Stimulated activated CD8-positive, alpha-beta memory T cell treated with anti-CD3 and anti-CD28 coated beads, Interleukin-7, amount 100 ng/mL, for 48 hours (primary cell): ENCODE results near the gene AHDC1.
"Not testable (repeated sequence)": the region's sequence is repeated elsewhere in the genome, so short reads cannot be mapped to it uniquely, and the experiment has no call there.

Experiments used
- DNase-seq, 2 donors: peaks; one replicate each; pipeline ENCODE4 v3.0.0-alpha.2; 2020; ENCODE audit warnings: low read depth in 1 of 2; ENCODE audit errors: extremely low read depth in 1 of 2

Gene AHDC1

DNA sequence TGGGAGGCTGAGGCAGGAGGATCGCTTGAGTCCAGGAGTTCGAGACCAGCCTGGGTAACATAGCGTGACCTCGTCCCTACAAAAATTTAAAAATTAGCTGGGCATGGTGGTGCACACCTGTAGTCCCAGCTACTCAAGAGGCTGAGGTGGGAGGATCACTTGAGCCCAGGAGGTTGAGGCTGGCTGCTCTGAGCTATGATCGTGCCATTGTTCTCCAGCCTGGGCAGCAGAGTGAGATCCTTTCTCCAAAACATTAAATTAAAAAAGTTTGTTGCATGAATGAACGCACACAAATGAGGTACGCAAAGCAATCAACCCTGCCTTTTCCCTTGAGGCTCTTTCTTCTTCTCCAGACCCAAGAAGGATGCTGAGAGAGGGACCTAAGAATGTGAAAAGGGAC, 50.1 kb downstream of the AHDC1 start:
- DNase-seq = not testable (repeated sequence)

- DNase-seq = no peak
Observed at GRCh38 chr1:27552911-27553420, 51.0 kb downstream of the AHDC1 start.

GRCh38 chr1:27551953-27552312, 52.0 kb downstream of the AHDC1 start:
- DNase-seq = no peak

GRCh38 chr1:27551170-27551952, 52.6 kb downstream of the AHDC1 start:
- DNase-seq = no peak

DNA sequence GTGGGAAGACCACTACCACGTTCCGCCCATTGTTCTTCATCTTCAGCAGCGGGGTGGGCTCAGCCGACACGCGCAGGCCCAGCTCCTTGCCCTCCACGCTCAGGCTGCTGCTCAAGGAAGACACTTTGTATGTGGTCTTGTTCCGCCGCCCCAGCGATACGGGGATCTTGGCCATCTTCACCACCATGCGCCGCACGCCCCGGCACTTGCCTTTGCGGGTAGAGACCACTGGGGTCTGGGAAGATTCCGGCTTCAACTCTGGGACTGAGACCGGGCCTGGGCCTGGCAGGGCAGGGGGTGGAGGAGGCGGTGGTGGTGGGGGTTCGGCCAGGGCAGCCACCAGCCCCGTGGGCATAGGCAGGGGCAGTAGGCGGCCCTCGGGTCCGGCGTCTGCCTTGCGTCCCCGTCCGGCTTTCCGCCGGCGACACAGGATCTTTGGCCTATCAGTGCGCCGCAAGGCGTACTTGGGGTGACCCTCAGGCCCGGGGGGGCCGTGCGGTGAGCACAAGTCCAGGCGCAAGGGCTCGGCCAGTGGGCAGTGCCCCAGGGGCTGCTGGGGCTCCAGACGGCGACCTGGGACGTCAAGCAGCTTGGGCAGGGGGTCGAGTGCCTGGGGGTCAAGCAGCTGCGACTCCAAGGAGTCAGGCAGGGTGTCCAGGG, 53.3 kb downstream of the AHDC1 start:
- no peak for DNase-seq

- no peak for DNase-seq
Observed at GRCh38 chr1:27549807-27550408, 54.0 kb downstream of the AHDC1 start.

- no peak for DNase-seq
Observed at GRCh38 chr1:27548858-27549719, 54.9 kb downstream of the AHDC1 start.

- DNase-seq = no peak
Observed at GRCh38 chr1:27548136-27548853, 55.6 kb downstream of the AHDC1 start.

DNA sequence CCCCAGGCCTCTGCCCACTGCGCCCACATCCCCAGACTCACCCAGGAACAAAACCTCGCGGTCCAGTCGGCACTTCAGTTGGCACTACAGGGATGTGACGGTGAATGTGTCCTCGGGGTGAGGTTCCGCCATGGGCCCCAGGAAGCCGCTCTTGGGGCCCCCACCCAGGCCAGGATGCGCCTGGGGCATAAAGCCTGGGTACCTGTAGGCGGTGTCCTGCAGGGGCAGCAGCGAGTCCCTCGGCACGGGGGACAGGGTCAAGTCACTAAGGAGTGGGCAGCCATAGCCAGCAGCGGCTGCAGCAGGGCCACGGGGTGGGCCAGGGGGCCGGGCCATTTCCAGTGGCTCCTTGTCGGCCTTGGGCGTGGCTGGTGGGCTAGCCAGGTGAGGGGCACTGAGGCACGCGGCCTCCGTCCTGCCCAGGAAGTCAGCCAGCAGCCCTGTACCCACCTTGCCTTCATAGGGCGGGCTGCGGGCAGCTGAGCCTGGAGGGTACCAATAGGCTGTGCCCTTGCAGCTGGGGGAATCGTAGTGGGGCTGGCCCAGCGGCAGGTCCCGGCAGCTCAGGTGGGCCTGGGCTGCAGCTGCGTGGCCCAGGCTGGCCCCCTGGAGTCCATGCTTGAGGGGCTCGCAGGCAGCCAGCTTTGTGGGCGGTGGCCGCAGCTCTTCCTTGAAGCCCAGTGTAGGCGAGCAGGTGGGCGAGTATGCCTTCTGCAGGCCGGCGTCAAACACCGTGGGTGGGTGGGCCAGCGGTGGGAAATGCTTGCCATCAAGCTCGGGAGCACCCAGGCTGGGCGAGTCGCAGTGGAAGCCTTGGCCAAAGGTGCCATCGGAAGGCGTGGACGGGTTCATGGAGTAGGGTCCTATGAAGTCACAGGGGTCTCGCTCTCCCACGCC, 56.5 kb downstream of the AHDC1 start:
- DNase-seq = no peak

GRCh38 chr1:27545876-27546275, 58.1 kb downstream of the AHDC1 start:
- no peak for DNase-seq

GRCh38 chr1:27545271-27545670, 58.7 kb downstream of the AHDC1 start:
- no peak for DNase-seq

DNA sequence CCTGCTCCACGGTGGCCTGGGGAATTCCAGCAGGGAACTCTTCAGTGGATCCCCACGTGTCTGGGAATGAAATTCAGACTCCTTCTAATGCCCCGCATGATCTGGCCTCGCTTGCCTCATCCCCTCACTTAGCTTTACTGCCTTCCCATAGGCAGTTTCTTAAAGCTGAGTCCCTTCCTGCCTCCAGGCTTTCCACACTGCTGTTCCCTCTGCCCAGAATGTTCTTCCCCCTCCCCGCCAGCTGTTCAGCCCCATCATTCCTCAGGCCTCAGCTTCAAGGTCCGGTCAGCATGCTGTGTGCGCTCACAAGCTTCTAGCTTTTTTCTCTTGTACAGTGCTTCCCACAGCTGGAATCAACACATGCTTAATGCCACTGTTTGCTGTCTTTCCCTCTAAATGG, 59.1 kb downstream of the AHDC1 start:
- no peak for DNase-seq

GRCh38 chr1:27543284-27543683, 60.7 kb downstream of the AHDC1 start:
- DNase-seq = no peak

- DNase-seq = peak in 1 of 2 donors; percentile 53
Observed at GRCh38 chr1:27542463-27543273, 61.3 kb downstream of the AHDC1 start.

DNA sequence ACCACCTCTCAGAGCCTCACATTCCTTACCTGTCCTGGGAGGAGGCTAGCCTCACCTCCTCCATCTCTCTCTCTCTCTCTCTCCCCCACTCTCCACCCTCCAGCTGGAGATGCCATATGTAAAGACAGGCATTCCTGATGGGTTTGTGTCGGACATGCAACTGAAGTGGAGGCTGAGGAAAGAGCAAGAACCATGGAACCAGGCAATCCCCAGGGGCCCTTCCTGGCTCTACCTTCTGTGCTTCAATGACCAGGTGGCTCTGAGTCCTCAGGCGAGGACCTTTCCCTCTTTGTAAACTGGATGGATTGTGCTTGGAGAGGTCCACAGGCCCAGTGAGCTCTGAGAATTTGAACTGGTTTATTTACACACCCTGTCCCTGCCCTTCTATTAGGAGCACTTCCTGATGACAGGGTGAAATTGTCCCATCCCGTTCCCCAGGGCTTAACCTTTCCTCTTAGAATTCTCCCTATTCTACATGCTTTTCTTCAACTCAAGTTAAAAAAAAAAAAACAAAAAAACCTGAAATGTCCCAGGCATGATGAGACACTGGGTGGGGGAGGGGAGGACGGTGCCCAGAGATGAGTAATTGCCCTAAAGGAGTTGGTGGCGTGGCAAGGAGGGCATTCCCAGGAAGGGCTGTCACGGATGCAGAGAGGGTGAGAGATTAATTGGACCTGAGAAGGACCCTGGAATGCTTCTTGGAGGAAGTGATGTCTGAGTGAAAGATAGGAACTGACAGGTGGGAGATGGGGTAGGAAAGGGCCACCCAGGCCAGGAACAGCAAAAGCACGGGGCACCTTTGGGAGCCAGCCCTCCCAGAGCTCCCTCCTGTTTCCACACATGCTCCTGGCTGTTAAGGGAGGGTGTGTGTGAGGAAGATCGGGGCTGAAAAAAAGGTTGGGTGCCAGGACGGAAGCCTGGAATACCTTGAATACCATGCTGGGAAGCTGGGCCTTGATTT, 63.8 kb downstream of the AHDC1 start:
- DNase-seq = no peak

- no peak for DNase-seq
Observed at GRCh38 chr1:27538793-27539192, 65.2 kb downstream of the AHDC1 start.

- DNase-seq = not testable (repeated sequence)
Observed at GRCh38 chr1:27538305-27538676, 65.7 kb downstream of the AHDC1 start.
